GM19452 (cell line): ENCODE data around the gene MTMR1.

Experiments used
- ATAC-seq: cut with Tn5 transposase; IDR thresholded peaks from one replicate; pipeline ENCODE4 v1.9.1; 2021; ENCODE audit not compliant: unreplicated experiment

Gene MTMR1

DNA sequence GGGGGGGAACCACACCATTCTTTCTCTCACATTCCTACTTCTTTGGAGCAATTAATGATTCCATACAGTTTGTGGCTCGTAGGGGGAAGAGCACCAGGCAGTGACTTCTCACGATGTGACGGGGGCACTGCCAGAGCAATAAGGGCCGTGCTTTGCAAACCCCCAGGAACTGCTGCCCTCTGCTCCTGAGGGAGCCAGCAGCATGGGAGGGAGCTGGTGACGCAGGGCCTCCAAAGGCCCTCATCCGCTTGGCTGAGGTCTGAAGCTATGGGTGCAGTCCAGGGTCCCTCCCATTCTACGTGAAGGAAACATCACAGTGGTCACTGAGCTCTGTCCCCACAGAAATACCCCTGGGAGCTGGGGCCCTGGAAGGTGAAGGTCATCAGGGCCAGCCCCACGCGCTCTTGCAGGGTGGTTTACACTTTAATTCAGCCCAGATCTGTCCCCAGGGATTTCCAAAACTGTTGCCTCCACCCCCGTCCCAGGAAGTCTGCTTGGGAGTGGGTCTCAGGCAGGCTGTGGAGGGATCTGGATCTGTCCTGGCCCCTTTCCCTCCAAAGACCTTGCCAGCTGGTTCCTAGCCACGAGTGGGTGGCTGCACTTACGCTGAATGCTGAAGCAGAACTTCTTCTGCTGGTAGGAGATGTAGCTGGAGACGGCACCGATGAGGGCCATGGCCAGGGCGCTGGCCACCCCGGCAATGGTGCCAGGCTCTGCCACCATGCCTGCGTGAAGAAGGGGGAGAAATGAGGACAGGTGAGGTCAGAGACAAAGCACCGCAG, 82.6 kb downstream of the MTMR1 start:
- ATAC-seq = no peak

DNA sequence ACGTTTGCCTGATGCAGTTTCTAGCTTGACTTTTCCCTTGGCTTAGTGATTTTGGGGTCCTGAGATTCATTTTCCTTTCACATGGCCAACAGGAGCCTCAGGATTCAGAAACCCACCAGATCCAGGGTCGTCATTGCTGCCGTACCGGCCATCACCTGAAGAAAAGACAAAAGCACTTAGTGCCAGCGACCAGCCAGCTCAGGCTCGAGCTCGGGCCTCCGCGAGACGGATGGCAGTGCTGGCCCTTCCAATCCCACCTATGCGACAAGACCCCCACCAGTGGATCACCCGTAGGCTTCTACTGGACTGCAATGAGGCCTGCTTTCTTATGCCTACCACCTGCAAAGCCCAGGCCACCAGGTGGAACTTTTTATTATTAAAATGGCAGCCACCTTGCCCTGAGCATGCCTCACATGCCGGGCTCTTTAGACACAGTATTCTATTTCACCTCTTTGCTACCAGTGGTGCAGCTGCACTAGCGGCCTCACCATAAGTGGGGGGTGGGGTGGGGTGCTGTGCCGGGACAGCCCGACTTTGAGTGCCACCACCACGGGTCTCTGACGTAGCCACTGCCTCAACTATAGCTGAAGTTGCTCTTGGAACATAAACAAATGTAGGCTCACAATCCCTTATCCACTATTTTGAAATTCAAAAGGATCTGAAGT, 84.3 kb downstream of the MTMR1 start:
- ATAC-seq = no peak

DNA sequence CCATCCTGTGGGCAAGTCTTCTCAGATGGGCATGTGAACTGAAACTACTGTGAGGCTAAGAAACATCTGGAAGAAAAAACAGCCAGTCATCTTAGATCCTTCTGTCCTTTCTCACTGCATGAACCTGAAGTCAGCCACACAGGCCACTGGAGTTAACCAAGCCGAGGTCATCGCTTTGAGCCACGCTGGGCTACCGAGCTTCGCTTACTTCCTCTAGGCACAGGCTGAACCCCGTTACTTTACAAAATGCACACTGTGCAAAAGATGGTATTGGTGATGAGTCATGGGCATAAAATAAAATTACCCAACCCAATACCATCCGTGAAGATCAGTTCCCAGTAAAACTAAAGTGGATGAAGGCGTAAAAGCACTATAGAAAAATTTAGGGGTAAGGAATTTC, 86.2 kb downstream of the MTMR1 start:
- no peak for ATAC-seq

DNA sequence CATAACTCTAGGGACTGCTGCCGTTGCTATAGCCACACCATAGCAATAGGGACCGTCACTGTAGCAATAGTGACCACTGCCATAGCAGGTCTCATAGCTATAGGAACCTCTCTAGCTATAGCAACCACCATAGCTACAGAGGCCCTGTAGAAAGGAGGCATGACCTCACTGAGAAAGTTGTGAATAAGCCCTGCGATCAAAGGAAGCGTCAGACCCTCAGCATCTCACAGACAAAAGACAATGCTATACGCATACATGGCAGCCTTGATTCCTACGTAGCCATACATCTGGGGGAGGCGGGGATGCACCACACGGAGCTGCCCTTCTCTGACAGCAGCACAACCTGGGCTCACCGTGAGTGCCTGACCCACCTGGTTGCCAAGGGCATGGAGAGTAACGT, 88.5 kb downstream of the MTMR1 start:
- ATAC-seq = no peak

DNA sequence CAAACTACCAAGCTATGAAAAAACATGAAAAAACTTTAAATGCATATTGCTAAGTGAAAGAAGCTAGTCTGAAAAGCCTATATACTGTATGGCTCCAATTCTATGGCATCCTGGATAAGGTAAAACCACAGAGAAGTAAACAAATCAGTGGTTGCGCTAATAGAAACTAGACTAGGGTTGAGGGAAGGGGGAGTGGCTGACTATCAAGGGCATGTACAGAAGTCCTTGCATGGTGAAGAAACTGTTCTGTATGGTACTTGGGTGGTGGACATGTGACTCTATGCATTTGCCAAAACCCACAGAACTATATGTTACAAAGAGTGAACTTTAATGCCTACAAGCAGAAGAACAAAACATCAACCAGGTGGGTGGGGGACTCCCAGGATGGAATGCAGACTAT, 96.8 kb downstream of the MTMR1 start:
- ATAC-seq = peak; percentile 67

DNA sequence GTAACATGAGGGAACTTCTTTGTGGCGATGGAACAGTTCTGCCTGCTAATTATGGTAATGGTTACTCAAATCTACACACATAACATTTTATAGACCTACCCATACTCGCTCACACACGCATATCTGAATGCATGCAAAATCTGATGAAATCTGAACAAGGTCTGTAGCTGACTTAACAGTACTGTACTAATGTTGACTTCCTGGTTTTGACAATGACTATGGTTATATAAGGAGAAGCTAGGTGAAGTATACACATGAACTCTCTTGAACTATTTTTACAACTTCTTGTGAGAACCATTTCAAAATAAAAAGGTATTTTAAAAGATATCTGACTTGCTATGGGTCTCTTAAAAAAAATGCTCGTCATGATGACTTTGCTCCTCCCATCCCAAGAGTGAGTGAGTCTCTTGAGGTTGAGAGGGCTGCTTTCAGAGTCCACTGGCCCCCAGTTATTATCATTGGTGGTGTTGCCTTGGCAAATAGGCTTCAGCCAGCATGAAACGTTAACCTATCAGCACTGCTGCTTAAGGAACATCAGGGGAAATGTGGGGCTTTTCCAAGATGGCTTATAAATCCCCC, 99.8 kb downstream of the MTMR1 start:
- no peak for ATAC-seq

DNA sequence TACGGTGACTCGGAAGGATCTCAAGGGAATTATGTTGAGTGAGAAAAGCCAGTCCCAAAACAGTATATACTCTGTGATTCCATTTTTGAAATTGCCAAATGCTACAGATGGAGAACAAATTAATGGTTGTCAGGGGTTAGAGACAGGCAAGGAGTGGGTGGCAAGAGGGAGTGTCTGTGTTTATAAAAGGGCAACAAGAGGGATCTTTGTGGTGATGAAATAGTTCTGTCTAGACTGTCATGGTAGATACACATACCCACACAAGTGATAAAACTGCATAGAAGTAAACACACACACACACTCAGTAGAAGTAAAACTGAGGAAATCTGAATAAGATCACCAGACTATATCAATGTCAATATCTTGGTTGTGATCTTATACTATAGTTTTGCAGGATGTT, 112.5 kb downstream of the MTMR1 start:
- ATAC-seq = no peak

DNA sequence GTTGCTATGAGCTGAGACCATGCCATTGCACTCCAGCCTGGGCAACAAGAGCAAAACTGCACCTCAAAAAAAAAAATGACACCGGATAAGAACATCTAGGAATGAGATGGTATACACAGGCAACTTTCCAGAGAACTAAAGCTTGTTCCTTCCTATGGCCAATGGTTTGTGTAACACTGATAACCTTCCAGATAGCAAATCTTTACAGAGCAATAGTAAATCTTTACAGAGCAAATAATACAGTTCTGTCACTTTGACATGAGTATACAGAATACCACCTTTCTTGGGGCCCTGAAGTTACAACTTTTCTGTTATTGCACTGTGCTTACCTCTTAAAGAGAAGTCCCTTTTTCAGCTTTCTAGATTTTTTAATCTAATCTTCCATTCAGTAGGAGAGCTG, 113.6 kb downstream of the MTMR1 start:
- ATAC-seq = no peak

DNA sequence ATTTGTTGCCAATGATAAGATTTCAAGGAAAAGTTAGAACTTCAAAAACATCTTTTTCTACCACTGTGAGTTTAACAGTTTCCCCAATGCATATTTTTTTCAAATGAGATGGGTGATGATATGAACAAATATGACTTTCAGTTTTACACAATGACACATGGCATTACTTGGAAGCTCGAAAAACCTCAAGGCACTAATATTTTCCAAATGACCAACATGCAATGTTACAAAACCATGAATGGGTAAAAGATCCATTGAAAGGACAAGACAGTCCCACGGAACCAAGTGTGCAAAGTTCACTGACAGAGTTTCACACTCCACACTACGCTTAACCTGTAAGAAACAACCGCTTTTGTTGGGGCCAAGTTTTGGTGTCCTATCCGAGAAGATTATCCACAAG, 120.7 kb downstream of the MTMR1 start:
- no peak for ATAC-seq
